ENCODE measurements around the gene TP53BP2.
"Not testable (repeated sequence)": the region's sequence is repeated elsewhere in the genome, so short reads cannot be mapped to it uniquely, and the experiment has no call there.

DNA sequence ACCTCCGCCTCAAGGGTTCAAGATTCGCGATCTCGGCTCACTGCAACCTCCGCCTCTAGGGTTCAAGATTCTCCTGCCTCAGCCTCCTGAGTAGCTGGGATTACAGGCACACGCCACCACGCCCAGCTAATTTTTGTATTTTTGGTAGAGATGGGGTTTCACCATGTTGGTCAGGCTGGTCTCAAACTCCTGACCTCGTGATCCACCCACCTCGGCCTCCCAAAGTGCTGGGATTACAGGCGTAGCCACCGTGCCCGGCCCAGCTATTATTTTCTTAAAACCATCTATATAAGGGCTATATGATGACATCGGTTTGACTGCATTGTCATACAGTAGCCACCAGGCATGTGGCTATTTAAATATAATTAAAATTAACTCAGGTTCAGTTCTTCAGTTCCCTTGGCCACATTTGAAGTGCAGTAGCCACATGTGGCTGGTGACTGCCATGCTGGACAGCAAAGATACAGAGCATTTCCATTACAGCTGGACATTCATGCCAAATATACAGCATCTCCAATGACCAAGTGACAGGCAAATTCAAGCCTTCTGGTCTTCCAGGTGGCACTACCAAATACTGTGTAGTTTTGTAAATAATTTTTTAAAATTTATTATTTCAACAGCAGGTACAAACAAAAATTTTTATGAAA, 3.6 kb downstream of the TP53BP2 start:
- TF ChIP-seq, protein P1, sequence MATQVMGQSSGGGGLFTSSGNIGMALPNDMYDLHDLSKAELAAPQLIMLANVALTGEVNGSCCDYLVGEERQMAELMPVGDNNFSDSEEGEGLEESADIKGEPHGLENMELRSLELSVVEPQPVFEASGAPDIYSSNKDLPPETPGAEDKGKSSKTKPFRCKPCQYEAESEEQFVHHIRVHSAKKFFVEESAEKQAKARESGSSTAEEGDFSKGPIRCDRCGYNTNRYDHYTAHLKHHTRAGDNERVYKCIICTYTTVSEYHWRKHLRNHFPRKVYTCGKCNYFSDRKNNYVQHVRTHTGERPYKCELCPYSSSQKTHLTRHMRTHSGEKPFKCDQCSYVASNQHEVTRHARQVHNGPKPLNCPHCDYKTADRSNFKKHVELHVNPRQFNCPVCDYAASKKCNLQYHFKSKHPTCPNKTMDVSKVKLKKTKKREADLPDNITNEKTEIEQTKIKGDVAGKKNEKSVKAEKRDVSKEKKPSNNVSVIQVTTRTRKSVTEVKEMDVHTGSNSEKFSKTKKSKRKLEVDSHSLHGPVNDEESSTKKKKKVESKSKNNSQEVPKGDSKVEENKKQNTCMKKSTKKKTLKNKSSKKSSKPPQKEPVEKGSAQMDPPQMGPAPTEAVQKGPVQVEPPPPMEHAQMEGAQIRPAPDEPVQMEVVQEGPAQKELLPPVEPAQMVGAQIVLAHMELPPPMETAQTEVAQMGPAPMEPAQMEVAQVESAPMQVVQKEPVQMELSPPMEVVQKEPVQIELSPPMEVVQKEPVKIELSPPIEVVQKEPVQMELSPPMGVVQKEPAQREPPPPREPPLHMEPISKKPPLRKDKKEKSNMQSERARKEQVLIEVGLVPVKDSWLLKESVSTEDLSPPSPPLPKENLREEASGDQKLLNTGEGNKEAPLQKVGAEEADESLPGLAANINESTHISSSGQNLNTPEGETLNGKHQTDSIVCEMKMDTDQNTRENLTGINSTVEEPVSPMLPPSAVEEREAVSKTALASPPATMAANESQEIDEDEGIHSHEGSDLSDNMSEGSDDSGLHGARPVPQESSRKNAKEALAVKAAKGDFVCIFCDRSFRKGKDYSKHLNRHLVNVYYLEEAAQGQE (IDR thresholded peaks at IDR 0.05; ENCODE audit: borderline replicate concordance) = not testable (repeated sequence)
- TF ChIP-seq, protein P2, sequence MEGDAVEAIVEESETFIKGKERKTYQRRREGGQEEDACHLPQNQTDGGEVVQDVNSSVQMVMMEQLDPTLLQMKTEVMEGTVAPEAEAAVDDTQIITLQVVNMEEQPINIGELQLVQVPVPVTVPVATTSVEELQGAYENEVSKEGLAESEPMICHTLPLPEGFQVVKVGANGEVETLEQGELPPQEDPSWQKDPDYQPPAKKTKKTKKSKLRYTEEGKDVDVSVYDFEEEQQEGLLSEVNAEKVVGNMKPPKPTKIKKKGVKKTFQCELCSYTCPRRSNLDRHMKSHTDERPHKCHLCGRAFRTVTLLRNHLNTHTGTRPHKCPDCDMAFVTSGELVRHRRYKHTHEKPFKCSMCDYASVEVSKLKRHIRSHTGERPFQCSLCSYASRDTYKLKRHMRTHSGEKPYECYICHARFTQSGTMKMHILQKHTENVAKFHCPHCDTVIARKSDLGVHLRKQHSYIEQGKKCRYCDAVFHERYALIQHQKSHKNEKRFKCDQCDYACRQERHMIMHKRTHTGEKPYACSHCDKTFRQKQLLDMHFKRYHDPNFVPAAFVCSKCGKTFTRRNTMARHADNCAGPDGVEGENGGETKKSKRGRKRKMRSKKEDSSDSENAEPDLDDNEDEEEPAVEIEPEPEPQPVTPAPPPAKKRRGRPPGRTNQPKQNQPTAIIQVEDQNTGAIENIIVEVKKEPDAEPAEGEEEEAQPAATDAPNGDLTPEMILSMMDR (IDR thresholded peaks at IDR 0.05; ENCODE audit: poor library complexity, severe bottlenecking) = not testable (repeated sequence)
- not testable (repeated sequence) for TF ChIP-seq POLR2AphosphoS5 (IDR thresholded peaks at IDR 0.05); EP300 (conservative IDR thresholded peaks at IDR 0.05; ENCODE audit: poor library complexity, severe bottlenecking); EZH2 (IDR thresholded peaks at IDR 0.05; ENCODE audit: borderline replicate concordance, insufficient read depth, low read length, poor library complexity, severe bottlenecking); RAD21 (conservative IDR thresholded peaks at IDR 0.05)

Data from neural cell (in vitro differentiated cells).